ENCODE measurements around the gene ATF6B. TPM values are rescaled to one million over a fixed set of nuclear protein-coding genes. Genes with fewer than 3 reads are reported as not detected.
"Not testable (repeated sequence)": the region's sequence is repeated elsewhere in the genome, so short reads cannot be mapped to it uniquely, and the experiment has no call there.

The ATF6B gene
- total and polyA plus RNA-seq, 2 experiments from 2014 or later = 33.3 to 54.1 TPM

DNA sequence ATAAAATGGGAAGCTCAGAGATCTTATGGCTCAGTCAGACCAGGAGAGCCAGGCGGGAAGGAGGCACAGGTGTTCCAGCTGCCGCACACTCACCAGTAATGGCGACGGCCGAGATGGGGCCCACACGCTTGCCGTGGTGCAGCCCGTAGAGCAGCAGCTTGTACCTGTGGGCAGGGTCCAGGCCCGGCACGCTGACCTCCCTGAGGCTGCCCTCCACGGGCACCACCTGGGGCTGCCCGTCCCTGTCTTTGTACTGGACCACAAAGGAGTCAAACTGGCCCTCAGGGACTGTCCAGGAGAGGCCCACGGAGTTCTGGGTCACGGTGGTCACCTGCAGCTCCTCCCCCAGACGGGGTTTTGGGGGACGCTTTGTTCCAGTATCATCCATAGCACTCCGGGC lies 58.6 kb downstream of the ATF6B start:
- no peaks in the 10 kb centered on the region for H3K27me3 ChIP-seq (replicated peaks; ENCODE audit: insufficient read depth)
- no peak overlapping the region for H3K4me3 ChIP-seq
- no peak for DNase-seq
- no peaks in the 10 kb centered on the region for H4K20me1 ChIP-seq (ENCODE audit: insufficient read depth)
- no peaks in the 10 kb centered on the region for H3K4me1 ChIP-seq (ENCODE audit: insufficient read depth)
- no peaks in the 10 kb centered on the region for H3K79me2 ChIP-seq (ENCODE audit: insufficient read depth)
- no peaks in the 10 kb centered on the region for H3K36me3 ChIP-seq (ENCODE audit: low read depth)
- no peaks in the 10 kb centered on the region for H3K9me2 ChIP-seq (ENCODE audit: insufficient read depth)
- in situ Hi-C loops (cut with MboI) = no loop called here
- H3K9me3 ChIP-seq (ENCODE audit: low read depth) = no peaks in the 10 kb centered on the region
- no peaks in the 10 kb centered on the region for H3F3A ChIP-seq (ENCODE audit: insufficient read depth)
- no peak overlapping the region for H2AFZ ChIP-seq
- TF ChIP-seq EZH2 (IDR thresholded peaks at IDR 0.05; ENCODE audit: insufficient read depth, poor library complexity, severe bottlenecking) (no peak), EZH2phosphoT487 (IDR thresholded peaks at IDR 0.05; ENCODE audit: insufficient read depth, low read depth) (no peak)
- no peak overlapping the region for H3K9ac ChIP-seq
- no peak overlapping the region for H3K27ac ChIP-seq
- H3K4me2 ChIP-seq (ENCODE audit: unreplicated experiment) = no peak overlapping the region
- 90% methylated on average over 17 of the region's 17 CpGs for WGBS, 2 experiments (ENCODE audit: low coverage in 1 of 2, low lambda C conversion rate in 2 of 2, missing lambda C conversion rate in 2 of 2)

GRCh38 chr6:32068867-32069266 lies 59.2 kb downstream of the ATF6B start:
- no peak overlapping the region for H3K27ac ChIP-seq
- no peaks in the 10 kb centered on the region for H3K9me3 ChIP-seq (ENCODE audit: low read depth)
- H3K79me2 ChIP-seq (ENCODE audit: insufficient read depth) = no peaks in the 10 kb centered on the region
- no peak for TF ChIP-seq EZH2phosphoT487 (IDR thresholded peaks at IDR 0.05; ENCODE audit: insufficient read depth, low read depth)
- TF ChIP-seq EZH2 (IDR thresholded peaks at IDR 0.05; ENCODE audit: insufficient read depth, poor library complexity, severe bottlenecking) = no peak
- no peak for DNase-seq
- in situ Hi-C loops (cut with MboI) = no loop called here
- no peaks in the 10 kb centered on the region for H3K4me1 ChIP-seq (ENCODE audit: insufficient read depth)
- 84 to 87% methylated on average over 14 of the region's 14 CpGs for WGBS, 2 experiments (ENCODE audit: low coverage in 1 of 2, low lambda C conversion rate in 2 of 2, missing lambda C conversion rate in 2 of 2)
- no peaks in the 10 kb centered on the region for H3K27me3 ChIP-seq (replicated peaks; ENCODE audit: insufficient read depth)
- H2AFZ ChIP-seq = no peak overlapping the region
- H3K9ac ChIP-seq = no peak overlapping the region
- H3K4me2 ChIP-seq (ENCODE audit: unreplicated experiment) = no peak overlapping the region
- H4K20me1 ChIP-seq (ENCODE audit: insufficient read depth) = no peaks in the 10 kb centered on the region
- no peaks in the 10 kb centered on the region for H3F3A ChIP-seq (ENCODE audit: insufficient read depth)
- no peaks in the 10 kb centered on the region for H3K9me2 ChIP-seq (ENCODE audit: insufficient read depth)
- no peak overlapping the region for H3K4me3 ChIP-seq
- no peaks in the 10 kb centered on the region for H3K36me3 ChIP-seq (ENCODE audit: low read depth)

GRCh38 chr6:32068315-32068714 lies 59.7 kb downstream of the ATF6B start:
- H3K36me3 ChIP-seq (ENCODE audit: low read depth); DNase-seq; H3K9me3 ChIP-seq (ENCODE audit: low read depth); H2AFZ ChIP-seq; H3F3A ChIP-seq (ENCODE audit: insufficient read depth); H3K9me2 ChIP-seq (ENCODE audit: insufficient read depth); in situ Hi-C loops (cut with MboI); H3K4me1 ChIP-seq (ENCODE audit: insufficient read depth); H3K4me2 ChIP-seq (ENCODE audit: unreplicated experiment); H3K79me2 ChIP-seq (ENCODE audit: insufficient read depth); H3K4me3 ChIP-seq; H3K27me3 ChIP-seq (replicated peaks; ENCODE audit: insufficient read depth); H4K20me1 ChIP-seq (ENCODE audit: insufficient read depth); H3K9ac ChIP-seq; H3K27ac ChIP-seq: not testable (repeated sequence)
- WGBS, 2 experiments (ENCODE audit: low coverage in 1 of 2, low lambda C conversion rate in 2 of 2, missing lambda C conversion rate in 2 of 2) = 87 to 92% methylated on average over 13 of the region's 13 CpGs

DNA sequence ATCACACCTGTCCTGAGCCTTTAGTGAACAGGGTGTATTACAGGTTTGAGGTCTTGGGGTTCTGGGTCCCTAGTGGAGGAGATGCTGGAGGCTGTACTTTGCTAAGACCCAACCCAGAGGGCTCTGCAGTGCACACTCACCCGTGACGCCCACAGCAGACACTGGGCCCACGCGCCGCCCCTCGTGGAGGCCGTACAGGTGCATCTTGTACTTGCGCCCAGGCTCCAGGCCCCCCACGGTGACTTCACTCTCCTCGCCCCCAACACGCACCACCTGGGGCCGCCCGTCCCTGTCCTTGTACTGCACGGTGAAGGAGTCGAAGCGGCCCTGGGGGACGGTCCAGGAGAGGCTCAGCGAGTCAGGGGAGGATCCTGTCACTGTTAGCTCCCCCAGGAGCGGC lies 60.5 kb downstream of the ATF6B start:
- H3K4me1 ChIP-seq (ENCODE audit: insufficient read depth); H3K36me3 ChIP-seq (ENCODE audit: low read depth); H3K27ac ChIP-seq; H3K4me3 ChIP-seq; H3K9me2 ChIP-seq (ENCODE audit: insufficient read depth); H4K20me1 ChIP-seq (ENCODE audit: insufficient read depth); H3K27me3 ChIP-seq (replicated peaks; ENCODE audit: insufficient read depth); H3K79me2 ChIP-seq (ENCODE audit: insufficient read depth); H3K9me3 ChIP-seq (ENCODE audit: low read depth); H3K9ac ChIP-seq; H3F3A ChIP-seq (ENCODE audit: insufficient read depth); H2AFZ ChIP-seq; H3K4me2 ChIP-seq (ENCODE audit: unreplicated experiment); in situ Hi-C loops (cut with MboI); DNase-seq: not testable (repeated sequence)
- WGBS, 2 experiments (ENCODE audit: low coverage in 1 of 2, low lambda C conversion rate in 2 of 2, missing lambda C conversion rate in 2 of 2) = 79 to 80% methylated on average over 17 to 19 of the region's 19 CpGs

Small RNAs within 50 kb of the gene (microRNA-seq; reads per million reads assigned to microRNA genes)
- gene MIR6721 (ENCODE audit: borderline number of aligned reads) = 2.0 reads per million

Small RNAs within 50 kb of the gene (small RNA-seq; reads per million reads assigned to genes)
- not detected for gene RNA5SP206 (ENCODE audit: low read depth, low replicate concordance)

Other genes starting within 250 kb of the ATF6B start
- gene SLC44A4, start 249.2 kb downstream of the ATF6B start, total RNA-seq (2014; rRNA removed; shearing (Covaris generic)) = not detected in 2 replicates
- gene SLC44A4, start 249.2 kb downstream of the ATF6B start, polyA plus RNA-seq (2016; fragmentation: Nextera tagmentation; extraction: Ambion mirVana) = not detected in 2 replicates
- 40.2 and 41.5 TPM in 2 replicates for gene EHMT2, start 230.5 kb downstream of the ATF6B start, total RNA-seq (2014; rRNA removed; shearing (Covaris generic))
- 26.5 and 27.5 TPM in 2 replicates for gene EHMT2, start 230.5 kb downstream of the ATF6B start, polyA plus RNA-seq (2016; fragmentation: Nextera tagmentation; extraction: Ambion mirVana)
- 2.0 and 6.1 TPM in 2 replicates for gene ZBTB12, start 226.2 kb downstream of the ATF6B start, total RNA-seq (2014; rRNA removed; shearing (Covaris generic))
- gene ZBTB12, start 226.2 kb downstream of the ATF6B start, polyA plus RNA-seq (2016; fragmentation: Nextera tagmentation; extraction: Ambion mirVana) = not detected in 2 replicates
- 1.3 and 2.1 TPM in 2 replicates for gene C2, start 200.5 kb downstream of the ATF6B start, total RNA-seq (2014; rRNA removed; shearing (Covaris generic))
- gene C2, start 200.5 kb downstream of the ATF6B start, polyA plus RNA-seq (2016; fragmentation: Nextera tagmentation; extraction: Ambion mirVana) = 1.4 and 2.3 TPM in 2 replicates
- 4.4 and 7.3 TPM in 2 replicates for gene CFB, start 182.2 kb downstream of the ATF6B start, total RNA-seq (2014; rRNA removed; shearing (Covaris generic))
- gene CFB, start 182.2 kb downstream of the ATF6B start, polyA plus RNA-seq (2016; fragmentation: Nextera tagmentation; extraction: Ambion mirVana) = 3.4 and 3.9 TPM in 2 replicates
- 62.9 and 77.9 TPM in 2 replicates for gene NELFE, start 169.3 kb downstream of the ATF6B start, total RNA-seq (2014; rRNA removed; shearing (Covaris generic))
- 108 and 114 TPM in 2 replicates for gene NELFE, start 169.3 kb downstream of the ATF6B start, polyA plus RNA-seq (2016; fragmentation: Nextera tagmentation; extraction: Ambion mirVana)
- 54.9 and 65.4 TPM in 2 replicates for gene SKIC2, start 169.1 kb downstream of the ATF6B start, total RNA-seq (2014; rRNA removed; shearing (Covaris generic))
- 46.9 and 47.7 TPM in 2 replicates for gene SKIC2, start 169.1 kb downstream of the ATF6B start, polyA plus RNA-seq (2016; fragmentation: Nextera tagmentation; extraction: Ambion mirVana)
- gene DXO, start 156.1 kb downstream of the ATF6B start, total RNA-seq (2014; rRNA removed; shearing (Covaris generic)) = 24.2 and 31.0 TPM in 2 replicates
- gene DXO, start 156.1 kb downstream of the ATF6B start, polyA plus RNA-seq (2016; fragmentation: Nextera tagmentation; extraction: Ambion mirVana) = 23.3 and 26.6 TPM in 2 replicates
- 4.8 and 5.3 TPM in 2 replicates for gene C4A, start 146.2 kb downstream of the ATF6B start, total RNA-seq (2014; rRNA removed; shearing (Covaris generic))
- 1.3 and 2.4 TPM in 2 replicates for gene C4A, start 146.2 kb downstream of the ATF6B start, polyA plus RNA-seq (2016; fragmentation: Nextera tagmentation; extraction: Ambion mirVana)
- 4.5 and 6.4 TPM in 2 replicates for gene C4B, start 113.5 kb downstream of the ATF6B start, total RNA-seq (2014; rRNA removed; shearing (Covaris generic))
- gene C4B, start 113.5 kb downstream of the ATF6B start, polyA plus RNA-seq (2016; fragmentation: Nextera tagmentation; extraction: Ambion mirVana) = 1.1 and 2.6 TPM in 2 replicates
- gene CYP21A2, start 89.8 kb downstream of the ATF6B start, total RNA-seq (2014; rRNA removed; shearing (Covaris generic)) = not detected in 2 replicates
- gene CYP21A2, start 89.8 kb downstream of the ATF6B start, polyA plus RNA-seq (2016; fragmentation: Nextera tagmentation; extraction: Ambion mirVana) = not detected in 2 replicates
- 23.5 and 23.8 TPM in 2 replicates for gene TNXB, start 18.9 kb downstream of the ATF6B start, total RNA-seq (2014; rRNA removed; shearing (Covaris generic))
- gene TNXB, start 18.9 kb downstream of the ATF6B start, polyA plus RNA-seq (2016; fragmentation: Nextera tagmentation; extraction: Ambion mirVana) = 5.2 TPM in 2 replicates
- 2.9 and 5.3 TPM in 2 replicates for gene FKBPL, start 2.0 kb upstream of the ATF6B start, total RNA-seq (2014; rRNA removed; shearing (Covaris generic))
- 6.2 and 6.9 TPM in 2 replicates for gene FKBPL, start 2.0 kb upstream of the ATF6B start, polyA plus RNA-seq (2016; fragmentation: Nextera tagmentation; extraction: Ambion mirVana)
- 1.2 TPM in 1 of 2 replicates, not detected in the other for gene PRRT1, start 23.7 kb upstream of the ATF6B start, total RNA-seq (2014; rRNA removed; shearing (Covaris generic))
- 2.1 and 2.2 TPM in 2 replicates for gene PRRT1, start 23.7 kb upstream of the ATF6B start, polyA plus RNA-seq (2016; fragmentation: Nextera tagmentation; extraction: Ambion mirVana)
- 12.8 and 16.2 TPM in 2 replicates for gene PPT2, start 25.9 kb upstream of the ATF6B start, total RNA-seq (2014; rRNA removed; shearing (Covaris generic))
- 10.3 and 14.3 TPM in 2 replicates for gene PPT2, start 25.9 kb upstream of the ATF6B start, polyA plus RNA-seq (2016; fragmentation: Nextera tagmentation; extraction: Ambion mirVana)
- gene EGFL8, start 36.3 kb upstream of the ATF6B start, total RNA-seq (2014; rRNA removed; shearing (Covaris generic)) = 2.2 and 6.2 TPM in 2 replicates
- gene EGFL8, start 36.3 kb upstream of the ATF6B start, polyA plus RNA-seq (2016; fragmentation: Nextera tagmentation; extraction: Ambion mirVana) = 2.6 and 3.8 TPM in 2 replicates
- 57.2 and 71.2 TPM in 2 replicates for gene AGPAT1, start 47.8 kb upstream of the ATF6B start, total RNA-seq (2014; rRNA removed; shearing (Covaris generic))
- 36.9 and 39.7 TPM in 2 replicates for gene AGPAT1, start 47.8 kb upstream of the ATF6B start, polyA plus RNA-seq (2016; fragmentation: Nextera tagmentation; extraction: Ambion mirVana)
- 48.1 and 48.2 TPM in 2 replicates for gene RNF5, start 50.2 kb upstream of the ATF6B start, total RNA-seq (2014; rRNA removed; shearing (Covaris generic))
- 58.8 and 63.2 TPM in 2 replicates for gene RNF5, start 50.2 kb upstream of the ATF6B start, polyA plus RNA-seq (2016; fragmentation: Nextera tagmentation; extraction: Ambion mirVana)
- gene AGER, start 56.0 kb upstream of the ATF6B start, total RNA-seq (2014; rRNA removed; shearing (Covaris generic)) = 0.22 TPM in 1 of 2 replicates, not detected in the other
- gene AGER, start 56.0 kb upstream of the ATF6B start, polyA plus RNA-seq (2016; fragmentation: Nextera tagmentation; extraction: Ambion mirVana) = 1.2 and 1.4 TPM in 2 replicates
- gene PBX2, start 62.0 kb upstream of the ATF6B start, total RNA-seq (2014; rRNA removed; shearing (Covaris generic)) = 25.4 and 27.6 TPM in 2 replicates
- gene PBX2, start 62.0 kb upstream of the ATF6B start, polyA plus RNA-seq (2016; fragmentation: Nextera tagmentation; extraction: Ambion mirVana) = 2.6 and 3.1 TPM in 2 replicates
- 5.4 and 7.7 TPM in 2 replicates for gene GPSM3, start 64.4 kb upstream of the ATF6B start, total RNA-seq (2014; rRNA removed; shearing (Covaris generic))
- gene GPSM3, start 64.4 kb upstream of the ATF6B start, polyA plus RNA-seq (2016; fragmentation: Nextera tagmentation; extraction: Ambion mirVana) = 6.8 and 7.3 TPM in 2 replicates
- 0.38 and 0.65 TPM in 2 replicates for gene NOTCH4, start 95.8 kb upstream of the ATF6B start, total RNA-seq (2014; rRNA removed; shearing (Covaris generic))
- 1.2 TPM in 2 replicates for gene NOTCH4, start 95.8 kb upstream of the ATF6B start, polyA plus RNA-seq (2016; fragmentation: Nextera tagmentation; extraction: Ambion mirVana)
- gene TSBP1, start 243.7 kb upstream of the ATF6B start, total RNA-seq (2014; rRNA removed; shearing (Covaris generic)) = not detected in 2 replicates
- gene TSBP1, start 243.7 kb upstream of the ATF6B start, polyA plus RNA-seq (2016; fragmentation: Nextera tagmentation; extraction: Ambion mirVana) = not detected in 2 replicates

Measured in GM23248 (cell line).